Thyroid gland (tissue), 4 donors: ENCODE data around the gene COL25A1.

ENCODE experiments used
- CTCF ChIP-seq, 6 experiments: fragments of 200-600 bp in 3 of 6; fragments of 450-650 bp in 3 of 6; sonication (generic) in 3 of 6; IDR thresholded peaks; one replicate each; pipeline ENCODE4 v1.5.1; 2016 to 2019; ENCODE audit warnings: antibody characterized with exemption in 6 of 6, mild to moderate bottlenecking in 2 of 6, inconsistent platforms in 1 of 6, moderate library complexity in 1 of 6
- POLR2A ChIP-seq, 2 donors: fragments of 450-650 bp; IDR thresholded peaks; one replicate each; pipeline ENCODE4 v1.6.1; 2017; ENCODE audit warnings: antibody characterized with exemption in 2 of 2, mild to moderate bottlenecking in 2 of 2, moderate library complexity in 1 of 2

- TF ChIP-seq POLR2A (IDR thresholded peaks at IDR 0.05) = no peak
- TF ChIP-seq CTCF (IDR thresholded peaks at IDR 0.05) = no peak
These were observed 380.3 kb downstream of the COL25A1 start for GRCh38 chr4:108922191-108922590.
